ENCODE measurements around the gene CD2BP2. TPM values are rescaled to one million over a fixed set of nuclear protein-coding genes. Genes with fewer than 3 reads are reported as not detected.
"Not testable (repeated sequence)": the region's sequence is repeated elsewhere in the genome, so short reads cannot be mapped to it uniquely, and the experiment has no call there.

Gene CD2BP2
- total RNA-seq, 1 experiment from 2014 or later = 48.4 TPM

DNA sequence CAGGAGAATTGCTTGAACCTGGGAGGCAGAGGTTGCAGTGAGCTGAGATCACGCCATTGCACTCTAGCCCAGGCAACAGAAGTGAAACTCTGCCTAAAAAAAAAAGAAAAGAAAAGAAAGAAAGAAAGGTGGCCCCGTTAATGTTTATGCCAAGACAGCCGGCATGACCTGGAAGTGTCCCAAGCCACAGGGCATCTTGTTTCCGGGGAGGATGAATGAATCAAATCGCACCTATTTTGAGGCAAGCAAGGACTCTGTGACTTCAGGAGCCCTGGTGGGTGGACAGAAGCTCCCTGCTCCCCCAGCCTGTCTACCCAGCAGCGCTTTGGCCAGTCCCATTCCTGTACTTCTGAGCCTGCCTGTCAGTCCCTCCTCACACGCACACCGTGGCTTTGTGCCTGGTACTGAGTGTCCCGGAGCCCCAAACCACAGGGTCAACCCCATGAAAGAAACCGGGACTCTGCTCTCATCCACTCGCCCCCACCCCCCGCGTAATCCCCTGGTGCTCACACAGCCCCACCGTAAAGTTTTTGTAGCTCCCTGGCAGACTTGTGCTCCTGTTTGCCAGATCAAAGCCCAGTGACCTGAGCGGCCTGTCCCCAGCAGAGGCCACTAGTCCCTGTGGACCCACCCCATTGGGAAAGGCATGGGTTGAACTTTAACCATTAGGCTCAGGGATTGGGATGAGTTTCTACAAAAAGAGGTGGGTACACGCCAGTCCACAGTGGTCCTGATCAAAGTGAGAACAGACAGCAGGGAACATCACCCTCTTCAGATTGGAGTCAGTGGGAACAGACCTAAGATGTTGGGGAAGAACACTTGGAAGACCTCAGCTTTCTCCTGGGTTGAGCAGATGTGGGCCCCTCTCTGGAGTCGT is 19.3 kb downstream of the CD2BP2 start:
- CTCF ChIA-PET = interaction anchor here (0.5 to 1.0 kb wide), 5 partner anchors 17 to 367 kb away, joined by 3 to 6 read pairs (median 4); no protein-coding TSS in a partner anchor
- TSS peak; percentile 54 for BruUV-seq (replicated peaks)

DNA sequence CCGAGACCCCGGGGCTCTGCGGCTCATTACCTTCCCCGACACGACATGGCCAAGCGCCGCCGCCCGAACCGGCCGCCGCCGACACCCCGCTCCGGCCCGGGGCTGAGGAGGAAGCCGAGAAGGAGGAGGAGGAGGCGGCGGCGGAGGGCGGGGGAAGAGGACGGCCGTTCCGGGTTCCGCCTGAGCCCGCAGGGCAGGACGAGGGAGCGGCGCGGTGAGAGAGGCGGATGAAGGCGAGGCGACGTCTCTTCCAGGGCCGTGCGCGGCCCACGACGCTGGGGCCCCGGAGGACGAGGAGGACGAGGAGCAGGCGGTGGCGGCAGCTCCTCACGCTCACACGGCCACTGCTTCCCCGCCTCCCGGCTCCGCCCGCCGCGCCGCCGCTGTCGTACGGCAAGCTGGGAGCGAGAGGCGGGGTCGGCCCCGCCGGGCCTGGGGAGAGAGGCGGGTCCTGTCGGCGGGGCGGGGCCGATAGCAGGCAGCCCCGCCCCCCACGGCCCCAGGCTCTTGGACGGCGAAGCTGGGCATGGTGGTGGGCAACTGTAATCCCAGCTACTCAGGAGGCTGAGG is 20.0 kb downstream of the CD2BP2 start:
- CTCF ChIA-PET = interaction anchor here (0.7 to 1.0 kb wide), 4 partner anchors 19 to 270 kb away, joined by 3 to 5 read pairs (median 3); no protein-coding TSS in a partner anchor
- POLR2A ChIA-PET = interaction anchor here (0.6 to 3.1 kb wide), 13 partner anchors 11 to 807 kb away, joined by 3 to 44 read pairs (median 6); partner anchors contain the start of genes CD2BP2, TBC1D10B, ZNF48 and ZNF771
- not testable (repeated sequence) for H3K27me3 Mint-ChIP-seq (ENCODE audit: insufficient read depth, unreplicated experiment); H3K9me3 Mint-ChIP-seq (ENCODE audit: unreplicated experiment); H3K36me3 Mint-ChIP-seq (ENCODE audit: insufficient read depth, unreplicated experiment); BruUV-seq (replicated peaks); H3K4me1 Mint-ChIP-seq (ENCODE audit: insufficient read depth, unreplicated experiment)
- intact Hi-C loops (cut with micrococcal nuclease) = loop anchor here (1.0 kb wide), 1 partner anchor 17 kb away; no protein-coding TSS in a partner anchor
- DNase-seq (ENCODE audit: unreplicated experiment) = peak; percentile 73
- Mint-ChIP-seq H3K27ac (ENCODE audit: low read depth, unreplicated experiment) (peak overlapping the region; percentile 83), H3K4me3 (ENCODE audit: unreplicated experiment) (peak overlapping the region; percentile 99)

More for the DNA sequence above, 19.3 kb downstream of the CD2BP2 start:
- TF ChIP-seq, protein P1, sequence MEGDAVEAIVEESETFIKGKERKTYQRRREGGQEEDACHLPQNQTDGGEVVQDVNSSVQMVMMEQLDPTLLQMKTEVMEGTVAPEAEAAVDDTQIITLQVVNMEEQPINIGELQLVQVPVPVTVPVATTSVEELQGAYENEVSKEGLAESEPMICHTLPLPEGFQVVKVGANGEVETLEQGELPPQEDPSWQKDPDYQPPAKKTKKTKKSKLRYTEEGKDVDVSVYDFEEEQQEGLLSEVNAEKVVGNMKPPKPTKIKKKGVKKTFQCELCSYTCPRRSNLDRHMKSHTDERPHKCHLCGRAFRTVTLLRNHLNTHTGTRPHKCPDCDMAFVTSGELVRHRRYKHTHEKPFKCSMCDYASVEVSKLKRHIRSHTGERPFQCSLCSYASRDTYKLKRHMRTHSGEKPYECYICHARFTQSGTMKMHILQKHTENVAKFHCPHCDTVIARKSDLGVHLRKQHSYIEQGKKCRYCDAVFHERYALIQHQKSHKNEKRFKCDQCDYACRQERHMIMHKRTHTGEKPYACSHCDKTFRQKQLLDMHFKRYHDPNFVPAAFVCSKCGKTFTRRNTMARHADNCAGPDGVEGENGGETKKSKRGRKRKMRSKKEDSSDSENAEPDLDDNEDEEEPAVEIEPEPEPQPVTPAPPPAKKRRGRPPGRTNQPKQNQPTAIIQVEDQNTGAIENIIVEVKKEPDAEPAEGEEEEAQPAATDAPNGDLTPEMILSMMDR (IDR thresholded peaks at IDR 0.05; ENCODE audit: unreplicated experiment) = no peak
- peak overlapping the region; percentile 83 for H3K27ac Mint-ChIP-seq (ENCODE audit: low read depth, unreplicated experiment)
- POLR2A ChIA-PET = interaction anchor here (0.7 to 3.1 kb wide), 11 partner anchors 10 to 806 kb away, joined by 3 to 44 read pairs (median 6); partner anchors contain the start of genes CD2BP2, TBC1D10B, ZNF48 and ZNF771
- intact Hi-C loops (cut with micrococcal nuclease) = loop anchor here (1.0 kb wide), 1 partner anchor 16 kb away; no protein-coding TSS in a partner anchor
- H3K36me3 Mint-ChIP-seq (ENCODE audit: insufficient read depth, unreplicated experiment) = peaks cover 7% of the 10 kb centered on the region
- no peaks in the 10 kb centered on the region for H3K27me3 Mint-ChIP-seq (ENCODE audit: insufficient read depth, unreplicated experiment)
- DNase-seq (ENCODE audit: unreplicated experiment) = peak; percentile 72
- H3K9me3 Mint-ChIP-seq (ENCODE audit: unreplicated experiment) = no peaks in the 10 kb centered on the region
- H3K4me1 Mint-ChIP-seq (ENCODE audit: insufficient read depth, unreplicated experiment) = peaks cover 8% of the 10 kb centered on the region
- peak overlapping the region; percentile 99 for H3K4me3 Mint-ChIP-seq (ENCODE audit: unreplicated experiment)

GRCh38 chr16:30334473-30334989 is 20.6 kb downstream of the CD2BP2 start:
- intact Hi-C loops (cut with micrococcal nuclease) = not testable (repeated sequence)

DNA sequence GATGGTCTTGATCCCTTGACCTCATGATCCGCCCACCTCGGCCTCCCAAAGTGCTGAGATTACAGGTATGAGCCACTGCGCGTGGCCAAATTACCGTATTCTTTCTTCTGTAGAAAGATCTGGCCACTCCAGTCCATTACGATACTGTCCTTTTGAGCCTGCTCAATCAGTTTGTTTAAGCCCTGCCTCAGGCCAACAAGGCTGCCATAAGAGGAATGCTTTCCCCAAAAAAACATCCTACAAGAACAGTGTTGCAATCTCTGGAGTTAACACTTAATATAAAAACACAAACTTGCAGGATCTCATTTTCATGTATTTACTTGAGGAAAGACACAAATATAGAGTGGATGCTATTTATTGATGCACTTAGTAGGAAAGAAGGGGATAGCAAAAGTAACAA is 30.9 kb downstream of the CD2BP2 start:
- H3K4me3 Mint-ChIP-seq (ENCODE audit: unreplicated experiment); BruUV-seq (replicated peaks); intact Hi-C loops (cut with micrococcal nuclease); POLR2A ChIA-PET; H3K36me3 Mint-ChIP-seq (ENCODE audit: insufficient read depth, unreplicated experiment); H3K27ac Mint-ChIP-seq (ENCODE audit: low read depth, unreplicated experiment); CTCF ChIA-PET; DNase-seq (ENCODE audit: unreplicated experiment); H3K4me1 Mint-ChIP-seq (ENCODE audit: insufficient read depth, unreplicated experiment); H3K9me3 Mint-ChIP-seq (ENCODE audit: unreplicated experiment); H3K27me3 Mint-ChIP-seq (ENCODE audit: insufficient read depth, unreplicated experiment): not testable (repeated sequence)

More at GRCh38 chr16:30334473-30334989, 20.6 kb downstream of the CD2BP2 start:
- H3K4me3 Mint-ChIP-seq (ENCODE audit: unreplicated experiment) = peak overlapping the region; percentile 99
- H3K27ac Mint-ChIP-seq (ENCODE audit: low read depth, unreplicated experiment) = peak overlapping the region; percentile 83
- not testable (repeated sequence) for H3K27me3 Mint-ChIP-seq (ENCODE audit: insufficient read depth, unreplicated experiment); BruUV-seq (replicated peaks); H3K4me1 Mint-ChIP-seq (ENCODE audit: insufficient read depth, unreplicated experiment); H3K9me3 Mint-ChIP-seq (ENCODE audit: unreplicated experiment); H3K36me3 Mint-ChIP-seq (ENCODE audit: insufficient read depth, unreplicated experiment)
- ChIA-PET CTCF (interaction anchor here (0.7 to 0.8 kb wide), 2 partner anchors 75 to 270 kb away, joined by 3 read pairs; no protein-coding TSS in a partner anchor), POLR2A (interaction anchor here (0.6 to 3.1 kb wide), 11 partner anchors 11 to 180 kb away, joined by 3 to 44 read pairs (median 6); partner anchors contain the start of genes CD2BP2, TBC1D10B, ZNF48 and ZNF771)
- DNase-seq (ENCODE audit: unreplicated experiment) = peak; percentile 89

GRCh38 chr16:30318647-30319046 is 36.5 kb downstream of the CD2BP2 start:
- DNase-seq (ENCODE audit: unreplicated experiment); H3K4me3 Mint-ChIP-seq (ENCODE audit: unreplicated experiment); H3K4me1 Mint-ChIP-seq (ENCODE audit: insufficient read depth, unreplicated experiment); H3K27ac Mint-ChIP-seq (ENCODE audit: low read depth, unreplicated experiment); H3K36me3 Mint-ChIP-seq (ENCODE audit: insufficient read depth, unreplicated experiment); H3K27me3 Mint-ChIP-seq (ENCODE audit: insufficient read depth, unreplicated experiment); intact Hi-C loops (cut with micrococcal nuclease); POLR2A ChIA-PET; H3K9me3 Mint-ChIP-seq (ENCODE audit: unreplicated experiment); BruUV-seq (replicated peaks): not testable (repeated sequence)
- CTCF ChIA-PET = interaction anchor here (0.7 kb wide), 1 partner anchor 17 kb away, joined by 3 read pairs; no protein-coding TSS in a partner anchor

DNA sequence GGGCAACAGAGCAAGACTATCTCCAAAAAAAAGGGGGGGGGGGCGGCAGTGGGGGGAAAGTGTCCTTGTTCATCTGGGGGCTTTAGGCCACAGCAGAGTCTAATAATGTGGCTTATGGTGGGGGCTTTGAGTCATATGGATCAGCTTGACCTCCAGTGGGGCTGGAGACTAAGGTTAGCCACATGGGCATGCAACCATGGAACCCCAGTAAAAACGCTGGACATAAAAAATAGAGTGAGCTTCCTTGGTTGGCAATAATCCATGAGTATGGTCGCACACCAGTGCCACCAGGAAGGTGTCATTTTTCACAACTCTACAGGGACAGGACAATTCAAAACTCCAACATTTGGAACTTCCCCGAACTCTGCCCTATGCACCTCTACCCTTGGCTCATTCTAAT is 44.2 kb downstream of the CD2BP2 start:
- H3K36me3 Mint-ChIP-seq (ENCODE audit: insufficient read depth, unreplicated experiment); H3K27me3 Mint-ChIP-seq (ENCODE audit: insufficient read depth, unreplicated experiment); H3K27ac Mint-ChIP-seq (ENCODE audit: low read depth, unreplicated experiment); intact Hi-C loops (cut with micrococcal nuclease); POLR2A ChIA-PET; H3K4me1 Mint-ChIP-seq (ENCODE audit: insufficient read depth, unreplicated experiment); H3K4me3 Mint-ChIP-seq (ENCODE audit: unreplicated experiment); BruUV-seq (replicated peaks); H3K9me3 Mint-ChIP-seq (ENCODE audit: unreplicated experiment); CTCF ChIA-PET; DNase-seq (ENCODE audit: unreplicated experiment): not testable (repeated sequence)

GRCh38 chr16:30309255-30309654 is 45.9 kb downstream of the CD2BP2 start:
- H3K4me3 Mint-ChIP-seq (ENCODE audit: unreplicated experiment); CTCF ChIA-PET; H3K27ac Mint-ChIP-seq (ENCODE audit: low read depth, unreplicated experiment); BruUV-seq (replicated peaks); POLR2A ChIA-PET; H3K27me3 Mint-ChIP-seq (ENCODE audit: insufficient read depth, unreplicated experiment); H3K4me1 Mint-ChIP-seq (ENCODE audit: insufficient read depth, unreplicated experiment); H3K9me3 Mint-ChIP-seq (ENCODE audit: unreplicated experiment); DNase-seq (ENCODE audit: unreplicated experiment); intact Hi-C loops (cut with micrococcal nuclease); H3K36me3 Mint-ChIP-seq (ENCODE audit: insufficient read depth, unreplicated experiment): not testable (repeated sequence)

All from MCF 10A (cell line).